GM12878 (cell line): ENCODE results near the gene LY6G6D. TPM values are rescaled to one million over a fixed set of nuclear protein-coding genes. Genes with fewer than 3 reads are reported as not detected.

ENCODE experiments used
- ATAC-seq: fragments of 200-7000 bp; cut with Tn5 transposase; 3 replicates; pipeline ENCODE4 v1.9.1; 2020; ENCODE audit warnings: mild to moderate bottlenecking, moderate library complexity
- BruUV-seq: library from RNA; stranded (reverse); fragments of 400-500 nt; replicated peaks from 2 replicates; lab custom pipeline; 2021; lab: Mats Ljungman, UMichigan
- CTCF ChIA-PET: fragments of 300-600 bp; sonication (Branson Sonifier 250); formaldehyde crosslinking; extraction: SDS; loops from one replicate; lab custom pipeline; 2021; ENCODE audit warnings: inconsistent platforms; lab: Yijun Ruan, JAX
- POLR2A ChIA-PET: fragments of 350-600 bp; formaldehyde crosslinking; extraction: SDS; loops from one replicate; lab custom pipeline; 2021; ENCODE audit warnings: inconsistent platforms; lab: Charles Lee
- RAD21 ChIA-PET: fragments of 300-600 bp; sonication (Branson Sonifier 250); formaldehyde crosslinking; loops from one replicate; lab custom pipeline; 2023; ENCODE audit warnings: antibody characterized with exemption; ENCODE audit not compliant: unreplicated experiment; lab: Charles Lee
- SMC1A ChIA-PET: fragments of 300-600 bp; sonication (Branson Sonifier 250); formaldehyde crosslinking; loops from one replicate; lab custom pipeline; 2023; ENCODE audit not compliant: unreplicated experiment, uncharacterized antibody; lab: Charles Lee
- DNase-seq: peaks from one replicate; pipeline ENCODE4 v3.0.0-alpha.2; 2011; ENCODE audit warnings: low read depth, low spot score
- FAIRE-seq: peaks from 3 replicates; lab custom pipeline; 2011; peaks lifted over from hg19 to GRCh38; lab: Jason Lieb, UNC
- H2AFZ ChIP-seq: 2 replicates; pipeline ENCODE4 v1.6.0; 2011; ENCODE audit warnings: low read depth, low read length, control low read depth; ENCODE audit not compliant: control insufficient read depth
- H3K27ac ChIP-seq: 2 replicates; pipeline ENCODE4 v1.5.1; 2011; ENCODE audit warnings: control low read depth; ENCODE audit not compliant: control insufficient read depth, insufficient read depth
- H3K27me3 ChIP-seq, 2 experiments: replicated peaks in 1 of 2; 2 replicates each; pipeline versions ENCODE4 v1.6.0 to v1.6.1; 2011; ENCODE audit warnings: low read length in 1 of 2; ENCODE audit not compliant: control insufficient read depth in 2 of 2, insufficient read depth in 2 of 2
- H3K36me3 ChIP-seq, 2 experiments: 2 replicates each; pipeline ENCODE4 v1.5.1; 2011; ENCODE audit warnings: low read length in 1 of 2; ENCODE audit not compliant: control insufficient read depth in 2 of 2, insufficient read depth in 2 of 2
- H3K4me1 ChIP-seq: 2 replicates; pipeline ENCODE4 v1.6.1; 2011; ENCODE audit warnings: mild to moderate bottlenecking, low read length, moderate library complexity, mixed read lengths; ENCODE audit not compliant: control insufficient read depth, insufficient read depth
- H3K4me2 ChIP-seq: 2 replicates; pipeline ENCODE4 v1.6.0; 2011; ENCODE audit warnings: control low read depth; ENCODE audit not compliant: control insufficient read depth, insufficient read depth
- H3K4me3 ChIP-seq: fragments of 200-600 bp; sonication (generic); 2 replicates; pipeline ENCODE4 v1.5.1; 2016
- H3K79me2 ChIP-seq: 2 replicates; pipeline ENCODE4 v1.6.0; 2011; ENCODE audit warnings: low read length; ENCODE audit not compliant: control insufficient read depth, insufficient read depth
- H3K9ac ChIP-seq: 2 replicates; pipeline ENCODE4 v1.8.0; 2011; ENCODE audit warnings: low read length, control low read depth, mixed read lengths; ENCODE audit not compliant: control insufficient read depth, insufficient read depth
- H3K9me3 ChIP-seq: replicated peaks from 3 replicates; pipeline ENCODE4 v1.5.1; 2011; ENCODE audit warnings: mild to moderate bottlenecking, low read length; ENCODE audit not compliant: control insufficient read depth, insufficient read depth
- H4K20me1 ChIP-seq: 2 replicates; pipeline ENCODE4 v1.6.0; 2011; ENCODE audit not compliant: control insufficient read depth, insufficient read depth
- ASH2L ChIP-seq: fragments of 300-600, 200-600 bp; sonication (generic); IDR thresholded peaks from 2 replicates; pipeline ENCODE4 v1.6.1; 2017; ENCODE audit warnings: low read depth, mild to moderate bottlenecking, borderline replicate concordance
- BACH1 ChIP-seq: fragments of 450-650 bp; IDR thresholded peaks from 2 replicates; pipeline ENCODE4 v1.6.1; 2017; ENCODE audit warnings: mild to moderate bottlenecking, borderline replicate concordance
- CBFB ChIP-seq: IDR thresholded peaks from 2 replicates; pipeline ENCODE4 v1.6.1; 2016; ENCODE audit warnings: antibody characterized with exemption, low read depth
- E2F4 ChIP-seq: IDR thresholded peaks from 2 replicates; pipeline ENCODE4 v1.6.1; 2012; ENCODE audit warnings: low read depth, low read length, improper control_type of control experiment
- EED ChIP-seq: sonication (generic); IDR thresholded peaks from 2 replicates; pipeline ENCODE4 v1.6.1; 2016; ENCODE audit warnings: antibody characterized with exemption, low read depth
- FOXM1 ChIP-seq: IDR thresholded peaks from 2 replicates; pipeline ENCODE4 v1.6.1; 2012; ENCODE audit warnings: low read depth, mild to moderate bottlenecking, inconsistent platforms, low read length, moderate library complexity
- TCF12 ChIP-seq: IDR thresholded peaks from 2 replicates; pipeline ENCODE4 v1.6.1; 2011; ENCODE audit warnings: low read depth, mild to moderate bottlenecking, low read length
- WGBS: methylation state at CpG from one replicate; pipeline ENCODE4 v1.1.6; 2016; ENCODE audit warnings: low lambda C conversion rate; ENCODE audit not compliant: insufficient replicate concordance, insufficient coverage; ENCODE audit errors: missing lambda C conversion rate; 5-methylcytosine and 5-hydroxymethylcytosine counted together
- in situ Hi-C: fragments of 300-500 bp; cut with MboI; formaldehyde crosslinking; loops from 9 replicates; pipeline ENCODE4 v1.14.3; 2018; ENCODE audit warnings: mixed read lengths
- intact Hi-C: fragments of 100-400 bp; cut with micrococcal nuclease; formaldehyde crosslinking; loops from one replicate; pipeline ENCODE4 v1.14.2; 2022; ENCODE audit not compliant: unreplicated experiment
- polyA plus RNA-seq, 11 experiments: library from polyadenylated mRNA; depleted of rRNA in 4 of 11; unstranded in 6 of 11; stranded (reverse) in 5 of 11; fragments of >200 nt; fragmentation: Nextera tagmentation in 4 of 11; fragmentation: Illumina TruSeq in 1 of 11; extraction: Ambion mirVana in 4 of 11; extraction: Trizol in 1 of 11; gene quantifications; 1 replicate in 1 of 11; 2 replicates in 10 of 11; pipeline versions ENCODE4 v1.2.1 to v1.2.3, GENCODE V29; 2011 to 2016; ENCODE audit warnings: inconsistent platforms in 2 of 11, missing spikeins in 2 of 11, low read depth in 1 of 11
- total RNA-seq, 4 experiments: library from RNA; depleted of rRNA in 3 of 4; stranded (reverse); fragments of >200 nt in 3 of 4; fragmentation: Illumina TruSeq in 1 of 4; extraction: Trizol in 1 of 4; gene quantifications; 2 replicates each; pipeline versions ENCODE4 v1.2.1 to v1.2.3, GENCODE V29; 2013 to 2021

LY6G6D gene
- total and polyA plus RNA-seq, 10 of the 15 experiments (the other 5 are each of a cell fraction or from before 2014, with no cell fraction given), result not detected

GRCh38 chr6:31723980-31724691 lies 9.0 kb downstream of the LY6G6D start:
- H3K36me3 ChIP-seq, result peaks cover 0 to 2% of the 10 kb centered on the region in 2 experiments; a peak in 3 of 4 replicates
- no peak overlapping the region for H3K27ac ChIP-seq
- RAD21 ChIA-PET, result no interaction called here
- intact Hi-C loops (no loop called here), in situ Hi-C loops (no loop called here)
- TF ChIP-seq ASH2L, result no peak
- TF ChIP-seq BACH1, result no peak
- no peak for TF ChIP-seq E2F4
- TF ChIP-seq TCF12, result no peak
- no peak for TF ChIP-seq EED
- no peak for TF ChIP-seq CBFB
- no peak for TF ChIP-seq FOXM1
- DNase-seq (no peak), ATAC-seq (no peak), FAIRE-seq (no peak)
- H3K9me3 ChIP-seq, result no peaks in the 10 kb centered on the region
- WGBS, result 86% methylated on average over 24 of the region's 25 CpGs
- POLR2A ChIA-PET, result interaction anchor here (1.1 kb wide), 1 partner anchor 72 kb away, joined by 4 read pairs; the partner anchor contains the start of gene BAG6
- H3K79me2 ChIP-seq, result no peaks in the 10 kb centered on the region
- peaks cover 22% of the 10 kb centered on the region for H3K4me1 ChIP-seq
- SMC1A ChIA-PET, result interaction anchor here (0.7 to 2.0 kb wide), 4 partner anchors 9 to 46 kb away, joined by 3 to 7 read pairs (median 4); partner anchors contain the start of genes LY6G6D and LY6G6F
- no peak overlapping the region for H3K4me3 ChIP-seq
- CTCF ChIA-PET, result interaction anchor here (1.2 to 2.8 kb wide), 3 partner anchors 10 to 103 kb away, joined by 3 to 12 read pairs (median 5); partner anchors contain the start of gene HSPA1B
- H4K20me1 ChIP-seq, result no peaks in the 10 kb centered on the region
- no peaks in the 10 kb centered on the region; a peak in 1 of 4 replicates for H3K27me3 ChIP-seq
- no peak overlapping the region for H3K4me2 ChIP-seq
- H2AFZ ChIP-seq, result no peak overlapping the region
- H3K9ac ChIP-seq, result no peak overlapping the region
- BruUV-seq, result no TSS peak
